Upper lobe of left lung (tissue), 6 donors: Measurements from ENCODE around the gene BIN2. TPM values are rescaled to one million over a fixed set of nuclear protein-coding genes. Genes with fewer than 3 reads are reported as not detected.

Experiments
- ATAC-seq, 2 donors: fragments of 200-7000 bp; cut with Tn5 transposase; one replicate each; pipeline ENCODE4 v1.9.1; 2022; ENCODE audit warnings: mild to moderate bottlenecking in 2 of 2, moderate library complexity in 2 of 2; ENCODE audit not compliant: low FRiP score in 2 of 2
- DNase-seq, 2 donors: peaks; one replicate each; pipeline ENCODE4 v3.0.0-alpha.2; 2019 to 2020
- H3K27ac ChIP-seq, 4 donors: fragments of 200-600 bp; sonication (generic); one replicate each; pipeline ENCODE4 v1.5.1; 2016 to 2019
- H3K27me3 ChIP-seq, 4 donors: fragments of 200-600 bp; sonication (generic); one replicate each; pipeline ENCODE4 v1.5.1; 2017 to 2019
- H3K36me3 ChIP-seq, 4 donors: fragments of 200-600 bp; sonication (generic); one replicate each; pipeline ENCODE4 v1.5.1; 2016 to 2019
- H3K4me1 ChIP-seq, 4 donors: fragments of 200-600 bp; sonication (generic); one replicate each; pipeline ENCODE4 v1.5.1; 2018 to 2019
- H3K4me3 ChIP-seq, 4 donors: fragments of 200-600 bp; sonication (generic); one replicate each; pipeline ENCODE4 v1.5.1; 2017 to 2019; ENCODE audit warnings: mild to moderate bottlenecking in 2 of 4, moderate library complexity in 1 of 4
- H3K9me3 ChIP-seq, 4 donors: fragments of 200-600 bp; sonication (generic); one replicate each; pipeline ENCODE4 v1.5.1; 2018 to 2019
- CTCF ChIP-seq, 6 experiments: fragments of 450-650 bp in 4 of 6; fragments of 200-600 bp in 2 of 6; sonication (generic) in 2 of 6; IDR thresholded peaks; one replicate each; pipeline ENCODE4 v1.5.1; 2016 to 2019; ENCODE audit warnings: antibody characterized with exemption in 6 of 6
- EP300 ChIP-seq, 4 donors: sonication (generic); formaldehyde crosslinking; IDR thresholded peaks; one replicate each; pipeline ENCODE4 v1.5.1; 2017; ENCODE audit warnings: antibody characterized with exemption in 4 of 4, control low read depth in 2 of 4
- POLR2A ChIP-seq, 4 donors: fragments of 450-650 bp; IDR thresholded peaks; one replicate each; pipeline ENCODE4 v1.5.1; 2016 to 2017; ENCODE audit warnings: antibody characterized with exemption in 4 of 4, mild to moderate bottlenecking in 2 of 4
- POLR2AphosphoS5 ChIP-seq, 2 donors: sonication (generic); formaldehyde crosslinking; IDR thresholded peaks; one replicate each; pipeline ENCODE4 v1.5.1; 2017; ENCODE audit warnings: antibody characterized with exemption in 2 of 2
- WGBS, 2 donors: methylation state at CpG; one replicate each; pipeline ENCODE4 v1.1.5; 2017 to 2018; 5-methylcytosine and 5-hydroxymethylcytosine counted together
- total RNA-seq, 6 donors: library from RNA; depleted of rRNA in 4 of 6; stranded (reverse); fragments of >200 nt in 4 of 6; gene quantifications; one replicate each; pipeline versions ENCODE4 v1.1.0 to v1.2.1, GENCODE V29; 2016 to 2021
- donor health status: DM: no; HTN: no; CAD: no; lungs with moderate emphysema.
- donor health status: DM: no; HTN: yes; CAD: no; lungs with severe emphysema.

BIN2 gene
- total RNA-seq, 6 donors from 2014 or later: 16.5 to 54.5 (median 30.6) TPM

GRCh38 chr12:51328587-51328986 lies 4.6 kb upstream of the BIN2 start:
- Histone ChIP-seq H3K4me3 (no peak overlapping the region), H3K36me3 (no peaks in the 10 kb centered on the region), H3K4me1 (peaks cover 18 to 54% (median 41%) of the 10 kb centered on the region in 4 donors), H3K27ac (peak overlapping the region in 2 of 4 donors; percentile 62 to 63), H3K27me3 (no peaks in the 10 kb centered on the region), H3K9me3 (no peaks in the 10 kb centered on the region)
- no peak for ATAC-seq
- no peak for TF ChIP-seq POLR2A (IDR thresholded peaks at IDR 0.05)
- no peak for TF ChIP-seq POLR2AphosphoS5 (IDR thresholded peaks at IDR 0.05)
- no peak for TF ChIP-seq CTCF (IDR thresholded peaks at IDR 0.05)
- TF ChIP-seq EP300 (IDR thresholded peaks at IDR 0.05): no peak
- no peak for DNase-seq
- 85 to 91% methylated on average over 4 of the region's 4 CpGs for WGBS, 2 donors

- H3K4me3 ChIP-seq: no peak overlapping the region
- H3K36me3 ChIP-seq: no peaks in the 10 kb centered on the region
- H3K27ac ChIP-seq: peak overlapping the region; percentile 63 to 94 (median 84)
- H3K9me3 ChIP-seq: no peaks in the 10 kb centered on the region
- H3K4me1 ChIP-seq: peaks cover 18 to 54% (median 45%) of the 10 kb centered on the region in 4 donors
- H3K27me3 ChIP-seq: no peaks in the 10 kb centered on the region
- peak in 1 of 2 donors; percentile 56 for DNase-seq
- ATAC-seq: peak; percentile 39 to 81
- WGBS, 2 donors: 23 to 39% methylated on average over 6 to 7 of the region's 7 CpGs
- TF ChIP-seq POLR2A (IDR thresholded peaks at IDR 0.05) (peak in 1 of 4 donors; percentile 39), POLR2AphosphoS5 (IDR thresholded peaks at IDR 0.05) (no peak), EP300 (IDR thresholded peaks at IDR 0.05) (no peak)
Measured at GRCh38 chr12:51326698-51327439, 2.9 kb upstream of the BIN2 start.

- Histone ChIP-seq H3K36me3 (no peaks in the 10 kb centered on the region), H3K4me3 (no peak overlapping the region), H3K27me3 (no peaks in the 10 kb centered on the region), H3K9me3 (no peaks in the 10 kb centered on the region), H3K4me1 (peaks cover 29 to 67% (median 63%) of the 10 kb centered on the region in 4 donors), H3K27ac (peak overlapping the region in 3 of 4 donors; percentile 87 to 94 (median 94))
- ATAC-seq: no peak
- WGBS, 2 donors: 27 to 76% methylated on average over 4 of the region's 4 CpGs
- DNase-seq: peak in 1 of 2 donors; percentile 53
- no peak for TF ChIP-seq POLR2A (IDR thresholded peaks at IDR 0.05)
- no peak for TF ChIP-seq POLR2AphosphoS5 (IDR thresholded peaks at IDR 0.05)
Measured at GRCh38 chr12:51324953-51325352, 979 bp upstream of the BIN2 start.

GRCh38 chr12:51323317-51323960 lies 535 bp downstream of the BIN2 start:
- peak in 1 of 2 donors; percentile 39 for DNase-seq
- H3K4me1 ChIP-seq: peaks cover 27 to 68% (median 63%) of the 10 kb centered on the region in 4 donors
- H3K36me3 ChIP-seq: no peaks in the 10 kb centered on the region
- H3K27ac ChIP-seq: peak overlapping the region; percentile 82 to 94 (median 90)
- TF ChIP-seq EP300 (IDR thresholded peaks at IDR 0.05) (no peak), POLR2A (IDR thresholded peaks at IDR 0.05) (peak in 2 of 4 donors; percentile 8 to 16)
- WGBS, 2 donors: 30 to 78% methylated on average over 15 of the region's 15 CpGs
- H3K4me3 ChIP-seq: peak overlapping the region in 3 of 4 donors; percentile 38 to 55 (median 47)
- ATAC-seq: peak; percentile 23 to 34
- no peaks in the 10 kb centered on the region for H3K9me3 ChIP-seq
- no peaks in the 10 kb centered on the region for H3K27me3 ChIP-seq

GRCh38 chr12:51322452-51322851 lies 1.5 kb downstream of the BIN2 start:
- WGBS, 2 donors: 65 to 66% methylated on average over 5 of the region's 5 CpGs
- TF ChIP-seq CTCF (IDR thresholded peaks at IDR 0.05) (no peak), EP300 (IDR thresholded peaks at IDR 0.05) (no peak), POLR2AphosphoS5 (IDR thresholded peaks at IDR 0.05) (no peak), POLR2A (IDR thresholded peaks at IDR 0.05) (no peak)
- no peaks in the 10 kb centered on the region for H3K36me3 ChIP-seq
- no peak for DNase-seq
- H3K27me3 ChIP-seq: no peaks in the 10 kb centered on the region
- H3K9me3 ChIP-seq: no peaks in the 10 kb centered on the region
- peak overlapping the region in 3 of 4 donors; percentile 38 to 55 (median 47) for H3K4me3 ChIP-seq
- H3K27ac ChIP-seq: peak overlapping the region; percentile 82 to 94 (median 90)
- H3K4me1 ChIP-seq: peaks cover 26 to 70% (median 60%) of the 10 kb centered on the region in 4 donors
- ATAC-seq: no peak

- no peak for ATAC-seq
- no peak for TF ChIP-seq POLR2A (IDR thresholded peaks at IDR 0.05)
- peak overlapping the region in 1 of 4 donors; percentile 6 for H3K4me3 ChIP-seq
- no peak for DNase-seq
- WGBS, 2 donors: 90 to 92% methylated on average over 3 of the region's 3 CpGs
- H3K27ac ChIP-seq: peak overlapping the region in 2 of 4 donors; percentile 54 to 94
- no peaks in the 10 kb centered on the region for H3K9me3 ChIP-seq
- H3K27me3 ChIP-seq: no peaks in the 10 kb centered on the region
- H3K4me1 ChIP-seq: peaks cover 24 to 64% (median 55%) of the 10 kb centered on the region in 4 donors
- no peaks in the 10 kb centered on the region for H3K36me3 ChIP-seq
Measured at GRCh38 chr12:51321882-51322281, 2.1 kb downstream of the BIN2 start.
